ENCODE measurements around the gene POC1A. TPM values are rescaled to one million over a fixed set of nuclear protein-coding genes. Genes with fewer than 3 reads are reported as not detected.

POC1A gene
- polyA plus RNA-seq, 1 donor from 2014 or later, result 1.3 TPM

DNA sequence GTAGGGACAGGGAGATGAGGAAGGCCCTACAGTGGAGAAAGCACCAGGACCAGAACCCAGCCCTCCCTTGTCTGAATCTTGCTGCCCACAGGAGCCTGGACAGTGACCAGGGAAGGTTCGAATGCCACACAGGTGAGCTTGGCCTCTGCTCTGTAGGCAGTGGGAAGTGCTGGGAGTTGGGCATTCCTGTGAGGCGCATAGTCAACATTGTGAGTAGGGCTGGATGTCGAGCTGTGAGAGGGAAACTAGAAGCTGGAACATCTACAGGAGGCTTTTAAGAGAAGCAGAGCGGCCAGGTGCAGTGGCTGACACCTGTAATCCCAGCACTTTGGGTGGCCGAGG lies 23.4 kb upstream of the POC1A start:
- Histone ChIP-seq H3K36me3 (ENCODE audit: insufficient read depth, low read length) (no peaks in the 10 kb centered on the region), H4K20me1 (ENCODE audit: insufficient read depth) (no peaks in the 10 kb centered on the region), H3K9ac (ENCODE audit: low read length) (no peak overlapping the region), H3K27ac (ENCODE audit: low read length) (no peak overlapping the region), H3K4me2 (ENCODE audit: low read length) (no peak overlapping the region), H3F3A (ENCODE audit: insufficient read depth, low read length, poor library complexity, severe bottlenecking) (no peaks in the 10 kb centered on the region), H3K27me3 (ENCODE audit: insufficient read depth, low read depth, low read length) (no peaks in the 10 kb centered on the region), H3K79me2 (replicated peaks; ENCODE audit: insufficient read depth, low read length) (no peaks in the 10 kb centered on the region), H3K4me3 (ENCODE audit: low read length) (no peak overlapping the region), H2AFZ (ENCODE audit: low read depth, low read length) (no peak overlapping the region), H3K9me2 (ENCODE audit: insufficient read depth, low read length) (no peaks in the 10 kb centered on the region), H3K9me3 (ENCODE audit: low read length) (no peaks in the 10 kb centered on the region)
- TF ChIP-seq TAF1 (IDR thresholded peaks at IDR 0.05; ENCODE audit: low read depth) (no peak), EP300 (conservative IDR thresholded peaks at IDR 0.05; ENCODE audit: poor library complexity, severe bottlenecking) (no peak), EZH2 (IDR thresholded peaks at IDR 0.05; ENCODE audit: borderline replicate concordance, insufficient read depth, low read length, poor library complexity, severe bottlenecking) (no peak), SMC3 (conservative IDR thresholded peaks at IDR 0.05; ENCODE audit: poor library complexity) (no peak), RAD21 (conservative IDR thresholded peaks at IDR 0.05) (no peak), MXI1 (conservative IDR thresholded peaks at IDR 0.05; ENCODE audit: poor library complexity, severe bottlenecking) (no peak), POLR2AphosphoS5 (IDR thresholded peaks at IDR 0.05) (no peak)
- TF ChIP-seq, protein P1, sequence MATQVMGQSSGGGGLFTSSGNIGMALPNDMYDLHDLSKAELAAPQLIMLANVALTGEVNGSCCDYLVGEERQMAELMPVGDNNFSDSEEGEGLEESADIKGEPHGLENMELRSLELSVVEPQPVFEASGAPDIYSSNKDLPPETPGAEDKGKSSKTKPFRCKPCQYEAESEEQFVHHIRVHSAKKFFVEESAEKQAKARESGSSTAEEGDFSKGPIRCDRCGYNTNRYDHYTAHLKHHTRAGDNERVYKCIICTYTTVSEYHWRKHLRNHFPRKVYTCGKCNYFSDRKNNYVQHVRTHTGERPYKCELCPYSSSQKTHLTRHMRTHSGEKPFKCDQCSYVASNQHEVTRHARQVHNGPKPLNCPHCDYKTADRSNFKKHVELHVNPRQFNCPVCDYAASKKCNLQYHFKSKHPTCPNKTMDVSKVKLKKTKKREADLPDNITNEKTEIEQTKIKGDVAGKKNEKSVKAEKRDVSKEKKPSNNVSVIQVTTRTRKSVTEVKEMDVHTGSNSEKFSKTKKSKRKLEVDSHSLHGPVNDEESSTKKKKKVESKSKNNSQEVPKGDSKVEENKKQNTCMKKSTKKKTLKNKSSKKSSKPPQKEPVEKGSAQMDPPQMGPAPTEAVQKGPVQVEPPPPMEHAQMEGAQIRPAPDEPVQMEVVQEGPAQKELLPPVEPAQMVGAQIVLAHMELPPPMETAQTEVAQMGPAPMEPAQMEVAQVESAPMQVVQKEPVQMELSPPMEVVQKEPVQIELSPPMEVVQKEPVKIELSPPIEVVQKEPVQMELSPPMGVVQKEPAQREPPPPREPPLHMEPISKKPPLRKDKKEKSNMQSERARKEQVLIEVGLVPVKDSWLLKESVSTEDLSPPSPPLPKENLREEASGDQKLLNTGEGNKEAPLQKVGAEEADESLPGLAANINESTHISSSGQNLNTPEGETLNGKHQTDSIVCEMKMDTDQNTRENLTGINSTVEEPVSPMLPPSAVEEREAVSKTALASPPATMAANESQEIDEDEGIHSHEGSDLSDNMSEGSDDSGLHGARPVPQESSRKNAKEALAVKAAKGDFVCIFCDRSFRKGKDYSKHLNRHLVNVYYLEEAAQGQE (IDR thresholded peaks at IDR 0.05; ENCODE audit: borderline replicate concordance), result no peak
- TF ChIP-seq, protein P2, sequence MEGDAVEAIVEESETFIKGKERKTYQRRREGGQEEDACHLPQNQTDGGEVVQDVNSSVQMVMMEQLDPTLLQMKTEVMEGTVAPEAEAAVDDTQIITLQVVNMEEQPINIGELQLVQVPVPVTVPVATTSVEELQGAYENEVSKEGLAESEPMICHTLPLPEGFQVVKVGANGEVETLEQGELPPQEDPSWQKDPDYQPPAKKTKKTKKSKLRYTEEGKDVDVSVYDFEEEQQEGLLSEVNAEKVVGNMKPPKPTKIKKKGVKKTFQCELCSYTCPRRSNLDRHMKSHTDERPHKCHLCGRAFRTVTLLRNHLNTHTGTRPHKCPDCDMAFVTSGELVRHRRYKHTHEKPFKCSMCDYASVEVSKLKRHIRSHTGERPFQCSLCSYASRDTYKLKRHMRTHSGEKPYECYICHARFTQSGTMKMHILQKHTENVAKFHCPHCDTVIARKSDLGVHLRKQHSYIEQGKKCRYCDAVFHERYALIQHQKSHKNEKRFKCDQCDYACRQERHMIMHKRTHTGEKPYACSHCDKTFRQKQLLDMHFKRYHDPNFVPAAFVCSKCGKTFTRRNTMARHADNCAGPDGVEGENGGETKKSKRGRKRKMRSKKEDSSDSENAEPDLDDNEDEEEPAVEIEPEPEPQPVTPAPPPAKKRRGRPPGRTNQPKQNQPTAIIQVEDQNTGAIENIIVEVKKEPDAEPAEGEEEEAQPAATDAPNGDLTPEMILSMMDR (IDR thresholded peaks at IDR 0.05; ENCODE audit: poor library complexity, severe bottlenecking), result no peak

DNA sequence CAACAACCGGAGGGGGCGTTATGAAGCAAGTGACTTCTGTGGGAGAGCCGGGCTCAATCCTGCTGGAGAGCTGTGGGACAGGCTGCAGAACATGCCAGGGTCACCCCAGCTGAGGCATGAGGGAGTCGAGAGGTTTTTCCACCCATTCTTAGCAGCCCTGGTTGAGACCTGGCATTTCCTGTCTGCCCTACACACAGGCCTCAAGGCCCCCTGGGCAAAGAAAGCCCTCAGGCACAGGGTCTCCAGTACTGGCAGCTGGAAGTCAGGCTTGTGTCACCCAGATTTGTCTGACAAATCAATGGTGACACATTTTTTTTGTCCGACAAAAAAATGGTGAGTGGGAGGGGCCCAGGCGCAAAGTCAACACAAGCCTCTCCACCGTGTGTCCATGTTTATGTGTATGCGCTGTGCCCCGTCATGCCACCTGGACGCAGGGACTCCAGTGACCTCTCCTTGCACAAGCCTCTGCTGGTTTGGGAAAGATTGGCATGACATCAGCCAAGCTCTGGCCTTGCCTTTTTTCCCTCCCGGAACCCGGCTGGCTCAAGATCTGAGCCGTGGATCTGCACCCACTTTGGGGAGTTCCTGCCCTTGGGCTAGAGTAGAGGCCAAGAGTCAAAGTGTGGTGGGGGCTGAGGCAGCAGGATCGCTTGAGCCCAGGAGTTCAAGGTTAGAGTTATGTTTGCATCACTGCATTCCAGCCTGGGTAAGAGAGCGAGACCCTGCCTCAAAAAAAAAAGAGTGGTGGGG lies 22.9 kb upstream of the POC1A start:
- H3K27me3 ChIP-seq (ENCODE audit: insufficient read depth, low read depth, low read length), result no peaks in the 10 kb centered on the region
- no peak overlapping the region for H2AFZ ChIP-seq (ENCODE audit: low read depth, low read length)
- no peaks in the 10 kb centered on the region for H3K9me3 ChIP-seq (ENCODE audit: low read length)
- H4K20me1 ChIP-seq (ENCODE audit: insufficient read depth), result no peaks in the 10 kb centered on the region
- H3K9ac ChIP-seq (ENCODE audit: low read length), result no peak overlapping the region
- H3F3A ChIP-seq (ENCODE audit: insufficient read depth, low read length, poor library complexity, severe bottlenecking), result no peaks in the 10 kb centered on the region
- no peak overlapping the region for H3K4me2 ChIP-seq (ENCODE audit: low read length)
- TF ChIP-seq, protein P1 (IDR thresholded peaks at IDR 0.05; ENCODE audit: borderline replicate concordance), result no peak
- no peak for TF ChIP-seq MXI1 (conservative IDR thresholded peaks at IDR 0.05; ENCODE audit: poor library complexity, severe bottlenecking)
- TF ChIP-seq EP300 (conservative IDR thresholded peaks at IDR 0.05; ENCODE audit: poor library complexity, severe bottlenecking), result no peak
- no peak for TF ChIP-seq TAF1 (IDR thresholded peaks at IDR 0.05; ENCODE audit: low read depth)
- no peak for TF ChIP-seq POLR2AphosphoS5 (IDR thresholded peaks at IDR 0.05)
- TF ChIP-seq EZH2 (IDR thresholded peaks at IDR 0.05; ENCODE audit: borderline replicate concordance, insufficient read depth, low read length, poor library complexity, severe bottlenecking), result no peak
- TF ChIP-seq RAD21 (conservative IDR thresholded peaks at IDR 0.05), result no peak
- TF ChIP-seq, protein P2 (IDR thresholded peaks at IDR 0.05; ENCODE audit: poor library complexity, severe bottlenecking), result no peak
- TF ChIP-seq SMC3 (conservative IDR thresholded peaks at IDR 0.05; ENCODE audit: poor library complexity), result no peak
- H3K4me3 ChIP-seq (ENCODE audit: low read length), result no peak overlapping the region
- H3K9me2 ChIP-seq (ENCODE audit: insufficient read depth, low read length), result no peaks in the 10 kb centered on the region
- no peaks in the 10 kb centered on the region for H3K36me3 ChIP-seq (ENCODE audit: insufficient read depth, low read length)
- H3K27ac ChIP-seq (ENCODE audit: low read length), result no peak overlapping the region
- H3K79me2 ChIP-seq (replicated peaks; ENCODE audit: insufficient read depth, low read length), result no peaks in the 10 kb centered on the region

Data from neural cell (in vitro differentiated cells).